Stomach (tissue), 9 donors: ENCODE data around the gene KIAA0232. TPM values are rescaled to one million over a fixed set of nuclear protein-coding genes. Genes with fewer than 3 reads are reported as not detected.
A peak's percentile ranks its signal among the peaks of the same experiment; 100 is the strongest.
"Not testable (repeated sequence)": the region's sequence is repeated elsewhere in the genome, so short reads cannot be mapped to it uniquely, and the experiment has no call there.

ENCODE experiments used
- DNase-seq, 2 donors: peaks; one replicate each; pipeline versions ENCODE4 v3.0.0 to v3.0.0-alpha.2; 2013 to 2019
- H3K27ac ChIP-seq, 5 donors: fragments of 200-600 bp in 4 of 5; sonication (generic) in 4 of 5; one replicate each; pipeline ENCODE4 v1.5.1; 2013 to 2019; ENCODE audit warnings: mild to moderate bottlenecking in 1 of 5, moderate library complexity in 1 of 5
- H3K27me3 ChIP-seq, 3 donors: fragments of 200-600 bp; sonication (generic); one replicate each; pipeline ENCODE4 v1.5.1; 2017 to 2019; ENCODE audit warnings: mixed run types in 1 of 3
- H3K36me3 ChIP-seq, 4 donors: fragments of 200-600 bp; sonication (generic); 1 replicate in 3 of 4; 2 replicates in 1 of 4; pipeline ENCODE4 v1.5.1; 2016 to 2019
- H3K4me1 ChIP-seq, 4 donors: fragments of 200-600 bp; sonication (generic); one replicate each; pipeline ENCODE4 v1.5.1; 2016 to 2019
- H3K4me3 ChIP-seq, 4 donors: fragments of 200-600 bp; sonication (generic) in 3 of 4; one replicate each; pipeline ENCODE4 v1.5.1; 2016 to 2019; ENCODE audit warnings: mild to moderate bottlenecking in 1 of 4
- H3K9me3 ChIP-seq, 4 donors: fragments of 200-600 bp; sonication (generic); one replicate each; pipeline ENCODE4 v1.5.1; 2016 to 2019
- CTCF ChIP-seq, 7 experiments: fragments of 450-650 bp in 4 of 7; fragments of 200-600 bp in 3 of 7; sonication (generic) in 3 of 7; IDR thresholded peaks; one replicate each; pipeline ENCODE4 v1.5.1; 2016 to 2019; ENCODE audit warnings: antibody characterized with exemption in 7 of 7, control low read depth in 2 of 7, mild to moderate bottlenecking in 1 of 7
- EP300 ChIP-seq: sonication (generic); formaldehyde crosslinking; IDR thresholded peaks from one replicate; pipeline ENCODE4 v1.6.1; 2017; ENCODE audit warnings: antibody characterized with exemption
- POLR2A ChIP-seq, 4 donors: fragments of 450-650 bp; IDR thresholded peaks; one replicate each; pipeline ENCODE4 v1.6.1; 2016; ENCODE audit warnings: antibody characterized with exemption in 4 of 4, control low read depth in 2 of 4, mild to moderate bottlenecking in 1 of 4, moderate library complexity in 1 of 4
- POLR2AphosphoS5 ChIP-seq, 3 donors: sonication (generic); formaldehyde crosslinking; IDR thresholded peaks; one replicate each; pipeline ENCODE4 v1.6.1; 2016; ENCODE audit warnings: antibody characterized with exemption in 3 of 3
- WGBS, 5 donors: extraction: QIAGEN DNeasy Blood & Tissue Kit in 3 of 5; methylation state at CpG; one replicate each; pipeline versions ENCODE4 v1.1.5 to v1.1.7; 2013 to 2018; 5-methylcytosine and 5-hydroxymethylcytosine counted together
- intact Hi-C: fragments of 100-400 bp; cut with DNase I; formaldehyde crosslinking; loops from one replicate; pipeline ENCODE4 v1.15.1; 2023; ENCODE audit warnings: low total_unique reads
- polyA plus RNA-seq, 3 donors: library from polyadenylated mRNA; stranded (reverse); fragments of 200-250 nt; gene quantifications; one replicate each; pipeline ENCODE4 v1.2.3, GENCODE V29; 2013
- total RNA-seq, 5 donors: library from RNA; depleted of rRNA; stranded (reverse); fragments of >200 nt; gene quantifications; one replicate each; pipeline versions ENCODE4 v1.1.0 to v1.2.3, GENCODE V29; 2014 to 2016
- donor health status: healthy with polysubstance abuse.
- donor health status: Bipolar disorder and iron deficiency.
- donor health status: healthy.

KIAA0232 gene
- total and polyA plus RNA-seq, 8 donors = 5.1 to 48.1 (median 9.9) TPM

GRCh38 chr4:6888506-6889071 lies 106.1 kb downstream of the KIAA0232 start:
- Histone ChIP-seq H3K4me1 (peaks cover 14 to 54% (median 35%) of the 10 kb centered on the region in 4 donors), H3K9me3 (peaks cover 0 to 12% (median 0%) of the 10 kb centered on the region in 4 donors), H3K27ac (peak overlapping the region in 3 of 5 donors; percentile 10 to 49 (median 41)), H3K27me3 (no peaks in the 10 kb centered on the region), H3K4me3 (no peak overlapping the region), H3K36me3 (peaks cover 0 to 9% (median 5%) of the 10 kb centered on the region in 4 donors)
- WGBS, 5 donors = 67 to 84% (median 79%) methylated on average over 6 to 15 of the region's 15 CpGs
- TF ChIP-seq POLR2AphosphoS5 (IDR thresholded peaks at IDR 0.05) = no peak
- TF ChIP-seq CTCF (IDR thresholded peaks at IDR 0.05) = no peak
- intact Hi-C loops = no loop called here
- peak in 1 of 2 donors; percentile 2 for DNase-seq

GRCh38 chr4:6889101-6889735 lies 106.7 kb downstream of the KIAA0232 start:
- no peak for TF ChIP-seq EP300
- no peak for TF ChIP-seq POLR2A (IDR thresholded peaks at IDR 0.05)
- TF ChIP-seq POLR2AphosphoS5 (IDR thresholded peaks at IDR 0.05) = no peak
- no peak for TF ChIP-seq CTCF (IDR thresholded peaks at IDR 0.05)
- no peaks in the 10 kb centered on the region for H3K27me3 ChIP-seq
- WGBS, 5 donors = 89 to 94% (median 93%) methylated on average over 31 to 37 of the region's 37 CpGs
- intact Hi-C loops = no loop called here
- H3K27ac ChIP-seq = no peak overlapping the region
- H3K9me3 ChIP-seq = peaks cover 0 to 12% (median 0%) of the 10 kb centered on the region in 4 donors
- DNase-seq = peak in 1 of 2 donors; percentile 23
- peaks cover 14 to 61% (median 37%) of the 10 kb centered on the region in 4 donors for H3K4me1 ChIP-seq
- no peak overlapping the region for H3K4me3 ChIP-seq
- peaks cover 0 to 4% (median 2%) of the 10 kb centered on the region in 4 donors for H3K36me3 ChIP-seq

GRCh38 chr4:6889736-6890324 lies 107.3 kb downstream of the KIAA0232 start:
- Histone ChIP-seq H3K36me3 (no peaks in the 10 kb centered on the region), H3K9me3 (peaks cover 0 to 12% (median 0%) of the 10 kb centered on the region in 4 donors), H3K27me3 (no peaks in the 10 kb centered on the region), H3K4me3 (no peak overlapping the region), H3K4me1 (peaks cover 14 to 62% (median 37%) of the 10 kb centered on the region in 4 donors), H3K27ac (no peak overlapping the region)
- DNase-seq = peak in 1 of 2 donors; percentile 21
- TF ChIP-seq CTCF (IDR thresholded peaks at IDR 0.05) (no peak), POLR2A (IDR thresholded peaks at IDR 0.05) (no peak)
- intact Hi-C loops = no loop called here
- WGBS, 5 donors = 88 to 94% (median 93%) methylated on average over 8 to 15 of the region's 15 CpGs

- TF ChIP-seq EP300 = no peak
- TF ChIP-seq POLR2AphosphoS5 (IDR thresholded peaks at IDR 0.05) = no peak
- no peak for TF ChIP-seq POLR2A (IDR thresholded peaks at IDR 0.05)
- TF ChIP-seq CTCF (IDR thresholded peaks at IDR 0.05) = no peak
- Histone ChIP-seq H3K9me3 (peaks cover 0 to 12% (median 0%) of the 10 kb centered on the region in 4 donors), H3K27me3 (no peaks in the 10 kb centered on the region), H3K36me3 (no peaks in the 10 kb centered on the region), H3K4me1 (peaks cover 14 to 62% (median 37%) of the 10 kb centered on the region in 4 donors), H3K4me3 (no peak overlapping the region), H3K27ac (peak overlapping the region in 1 of 5 donors; percentile 10)
- intact Hi-C loops = no loop called here
- no peak for DNase-seq
- WGBS, 5 donors = 95 to 98% (median 96%) methylated on average over 3 of the region's 3 CpGs
These were observed 107.8 kb downstream of the KIAA0232 start for GRCh38 chr4:6890358-6890757.

GRCh38 chr4:6890971-6891370 lies 108.4 kb downstream of the KIAA0232 start:
- H3K4me3 ChIP-seq, intact Hi-C loops, DNase-seq, H3K36me3 ChIP-seq, H3K27me3 ChIP-seq: not testable (repeated sequence)
- WGBS, 5 donors = 91 to 96% (median 93%) methylated on average over 9 of the region's 9 CpGs
- Histone ChIP-seq H3K27ac (peak overlapping the region in 4 of 5 donors; percentile 10 to 76 (median 65)), H3K4me1 (peaks cover 14 to 56% (median 35%) of the 10 kb centered on the region in 4 donors), H3K9me3 (peaks cover 0 to 12% (median 0%) of the 10 kb centered on the region in 4 donors)
